GM15510 (cell line): Measurements from ENCODE around the gene ADCYAP1.

Experiments used
- POLR2A ChIP-seq: IDR thresholded peaks from 3 replicates; pipeline ENCODE4 v1.6.1; 2011; ENCODE audit warnings: borderline replicate concordance; ENCODE audit not compliant: insufficient read length; ENCODE audit errors: extremely low read depth

ADCYAP1 gene

DNA sequence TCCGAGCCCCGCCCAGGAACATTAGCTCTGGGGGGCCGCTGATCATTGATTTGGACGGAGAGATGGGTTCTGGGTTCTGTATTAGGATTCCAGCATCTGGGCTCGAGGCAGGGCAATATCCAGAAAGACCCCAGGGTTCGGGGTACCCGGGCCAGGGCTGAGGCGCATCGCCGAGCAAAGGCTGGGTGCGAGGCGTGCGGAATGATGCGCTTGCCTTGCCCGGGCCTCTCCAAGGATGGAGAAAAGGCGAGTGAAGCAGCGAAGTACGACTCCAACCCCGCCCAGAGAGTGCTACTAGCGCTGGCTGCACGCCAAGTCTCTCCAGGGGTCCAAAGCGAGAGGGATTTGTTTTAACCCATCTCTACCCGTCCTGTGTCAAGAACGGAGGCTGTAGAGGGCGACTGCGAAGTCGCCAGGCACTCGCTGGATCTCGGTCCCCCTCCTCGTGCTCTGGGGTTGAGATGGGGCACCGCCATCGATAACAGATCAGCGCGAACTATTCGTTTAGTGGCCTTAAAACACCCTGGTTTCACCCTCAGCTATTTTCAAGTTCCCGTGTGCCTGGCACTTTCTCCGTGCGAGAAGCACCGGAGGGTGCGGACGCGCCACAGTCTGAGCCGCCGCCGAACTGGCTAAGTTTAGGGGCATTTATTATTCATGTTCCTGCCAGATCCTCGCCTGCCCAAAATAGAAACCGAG is 1.9 kb downstream of the ADCYAP1 start:
- TF ChIP-seq POLR2A: no peak

DNA sequence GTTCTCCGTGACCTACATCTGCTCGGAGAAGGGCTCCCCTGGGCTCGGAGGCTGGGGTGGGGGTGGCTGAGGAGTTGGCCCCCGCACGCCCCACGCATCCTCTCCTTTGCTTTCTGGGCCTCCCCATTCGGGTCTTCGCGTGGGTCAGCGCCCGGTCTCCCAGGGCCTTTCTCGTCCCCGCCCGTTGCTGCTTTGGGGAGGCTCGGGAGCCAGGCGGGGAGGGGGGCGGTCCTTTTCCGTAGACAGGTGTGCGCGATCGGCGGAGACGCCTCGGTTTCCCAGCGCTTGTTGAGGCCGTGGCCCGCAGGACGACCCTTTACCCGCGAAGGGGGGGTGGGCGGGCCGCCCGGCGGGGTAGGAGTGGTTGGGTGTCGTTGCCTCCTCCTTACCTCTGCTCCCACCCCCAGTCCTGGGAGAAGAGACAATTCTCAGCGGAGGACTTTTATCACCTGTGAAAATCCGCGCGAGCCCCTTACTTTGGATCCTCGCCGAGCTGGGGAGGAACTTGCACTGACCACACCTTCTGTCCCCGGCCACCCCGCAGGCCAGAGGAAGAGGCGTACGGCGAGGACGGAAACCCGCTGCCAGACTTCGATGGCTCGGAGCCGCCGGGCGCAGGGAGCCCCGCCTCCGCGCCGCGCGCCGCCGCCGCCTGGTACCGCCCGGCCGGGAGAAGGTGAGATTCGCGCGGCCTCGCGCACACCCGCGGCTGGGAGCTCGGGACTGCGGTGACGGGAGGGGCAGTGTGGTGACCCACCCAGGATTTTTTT is 2.6 kb downstream of the ADCYAP1 start:
- TF ChIP-seq POLR2A: no peak

DNA sequence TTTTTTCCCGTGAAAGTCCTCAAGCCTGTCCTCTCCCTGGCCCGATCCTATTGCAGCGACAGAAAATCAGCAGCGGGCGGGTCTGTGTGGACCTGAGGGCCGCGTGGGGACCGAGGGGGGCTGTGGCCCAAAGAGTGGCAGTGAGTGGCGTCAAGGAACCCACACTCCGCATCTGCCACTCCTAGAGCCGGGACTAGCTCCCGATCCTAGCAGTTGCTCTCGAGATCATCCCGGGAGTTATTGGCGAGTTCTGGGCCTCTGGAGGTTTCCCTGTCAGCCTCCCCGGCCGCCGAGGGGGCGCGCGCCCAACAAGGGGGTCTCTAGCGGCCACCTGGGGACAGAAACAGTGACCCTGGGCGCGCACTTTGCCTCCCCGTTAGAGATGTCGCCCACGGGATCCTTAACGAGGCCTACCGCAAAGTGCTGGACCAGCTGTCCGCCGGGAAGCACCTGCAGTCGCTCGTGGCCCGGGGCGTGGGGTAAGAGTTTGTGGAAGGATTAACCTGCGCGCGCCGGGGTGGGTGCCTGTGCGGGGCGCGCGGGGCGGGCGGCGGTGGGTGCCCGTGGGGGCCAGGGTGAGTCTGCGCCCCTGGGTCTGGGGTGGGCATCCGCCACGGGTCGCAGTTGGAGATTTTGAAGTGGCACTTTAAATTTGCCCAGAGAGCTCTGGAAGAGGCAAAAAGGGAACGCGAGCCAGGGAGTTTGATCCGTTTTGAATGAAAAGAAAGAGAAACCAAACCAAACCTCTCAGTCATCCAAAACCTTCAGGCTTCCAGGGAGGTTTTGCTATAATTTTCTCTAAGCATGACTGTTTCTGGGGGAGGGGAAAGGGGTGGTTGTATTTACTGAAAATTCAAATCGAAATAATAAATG is 3.5 kb downstream of the ADCYAP1 start:
- TF ChIP-seq POLR2A: no peak

DNA sequence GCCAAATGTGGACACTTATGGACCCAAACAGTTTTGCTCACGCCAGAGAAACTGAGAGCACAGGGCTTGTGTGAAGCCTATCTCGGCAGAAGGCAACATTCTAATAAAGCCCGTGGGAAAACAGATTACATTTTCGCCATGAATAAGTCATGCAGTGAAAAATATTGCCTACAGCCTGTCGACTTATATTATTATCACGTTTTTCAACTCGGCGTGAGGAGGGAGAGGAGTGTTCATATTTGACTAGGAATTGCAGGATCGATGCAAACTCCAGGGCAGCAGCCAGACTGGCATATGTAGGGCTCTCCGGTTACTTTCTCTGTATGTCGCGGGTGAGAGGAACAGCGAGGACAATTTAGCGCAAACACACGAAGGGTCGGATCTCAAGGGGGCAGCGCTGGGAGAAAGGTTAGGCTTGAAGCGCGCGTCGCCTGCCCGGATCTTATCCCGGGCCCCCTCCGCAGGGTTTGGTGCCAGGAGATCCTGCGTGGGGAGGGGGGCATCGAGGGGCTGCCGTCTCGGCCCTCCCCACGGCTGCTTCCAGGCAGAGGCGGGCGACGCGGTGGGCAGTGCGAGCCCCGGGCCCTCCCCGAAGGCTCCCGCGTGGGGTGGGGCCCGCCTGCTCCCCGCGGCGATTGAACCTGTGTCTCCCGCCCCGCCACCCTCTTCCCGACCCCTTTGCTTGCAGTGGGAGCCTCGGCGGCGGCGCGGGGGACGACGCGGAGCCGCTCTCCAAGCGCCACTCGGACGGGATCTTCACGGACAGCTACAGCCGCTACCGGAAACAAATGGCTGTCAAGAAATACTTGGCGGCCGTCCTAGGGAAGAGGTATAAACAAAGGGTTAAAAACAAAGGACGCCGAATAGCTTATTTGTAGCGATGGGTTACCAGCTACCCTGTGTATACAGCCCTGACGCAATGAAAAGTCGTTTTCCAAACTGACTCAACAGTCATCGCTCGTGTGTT is 4.4 kb downstream of the ADCYAP1 start:
- TF ChIP-seq POLR2A: no peak

DNA sequence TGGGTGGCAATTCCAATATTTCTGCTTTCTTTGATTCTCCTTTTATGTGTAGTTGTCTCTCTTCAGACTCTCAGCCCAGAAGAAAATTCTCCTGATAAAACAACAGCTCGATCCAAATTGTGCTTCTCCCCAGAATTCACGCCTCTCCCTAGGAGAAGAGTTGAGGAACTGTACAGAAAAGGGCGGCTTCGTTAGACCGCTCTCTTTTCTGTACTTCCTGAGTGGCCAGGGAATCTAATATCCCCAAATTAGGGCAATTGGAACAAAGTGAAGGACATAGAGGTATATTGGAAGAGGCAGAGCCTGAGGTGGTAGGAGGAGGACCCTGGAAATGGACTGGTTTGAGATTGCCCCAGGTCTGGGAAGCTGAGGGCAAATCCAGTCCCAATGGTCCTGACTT is 5.6 kb downstream of the ADCYAP1 start:
- no peak for TF ChIP-seq POLR2A

DNA sequence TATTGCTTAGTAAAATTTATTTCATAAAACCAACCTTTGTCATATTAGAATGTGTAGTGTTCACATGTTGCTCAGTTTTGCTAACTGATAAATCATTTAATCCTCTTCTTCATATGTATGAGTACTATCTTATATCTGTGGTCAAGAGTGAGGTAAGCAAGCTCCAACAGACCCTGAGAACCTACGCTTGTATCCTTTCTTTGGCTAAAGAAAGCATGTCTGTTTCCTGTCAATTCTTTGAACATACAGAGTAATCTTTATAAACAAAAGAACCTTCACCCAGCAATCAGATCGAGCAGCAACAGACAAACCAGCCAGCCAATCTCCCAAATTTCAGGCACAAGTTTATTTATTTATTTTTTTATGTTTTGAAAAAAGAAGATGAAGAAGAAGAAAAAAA is 6.4 kb downstream of the ADCYAP1 start:
- no peak for TF ChIP-seq POLR2A

DNA sequence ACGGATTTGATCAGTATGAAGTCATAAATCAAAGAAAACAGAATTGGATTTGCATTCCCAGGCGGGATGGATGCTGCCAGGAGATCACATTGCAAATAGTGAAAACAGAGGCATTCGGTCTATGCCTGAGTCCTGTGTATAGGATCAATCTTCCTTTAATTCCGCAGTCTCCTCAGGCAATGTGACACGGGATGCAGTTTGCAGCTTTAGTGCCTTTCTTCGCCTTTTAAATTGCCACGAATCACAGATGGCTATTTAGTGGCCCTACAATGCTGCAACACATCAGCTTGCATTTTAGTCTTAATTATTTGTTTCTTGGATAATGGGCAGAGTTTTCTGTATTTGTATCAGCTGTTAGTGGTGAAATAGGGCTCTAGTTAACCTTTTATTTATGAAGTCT is 6.8 kb downstream of the ADCYAP1 start:
- no peak for TF ChIP-seq POLR2A

DNA sequence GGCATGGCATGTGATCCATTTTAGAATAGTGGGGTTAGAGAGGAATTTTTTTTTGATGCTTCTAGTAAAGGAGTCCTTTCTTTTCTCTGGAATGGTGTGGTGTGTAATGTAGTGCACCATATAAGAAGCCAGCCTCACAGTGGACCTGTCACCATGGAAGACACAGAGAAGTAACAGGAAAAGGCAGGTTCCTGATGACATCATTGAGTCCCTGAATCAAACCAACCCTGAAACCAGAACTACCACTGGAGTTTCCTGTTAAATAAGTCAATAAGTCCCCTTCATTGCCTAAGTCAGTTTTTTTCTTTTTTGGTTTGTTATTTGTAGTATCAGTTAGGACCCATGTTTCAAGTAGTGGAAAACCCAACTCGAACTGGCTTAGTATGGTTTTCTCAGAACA is 11.9 kb downstream of the ADCYAP1 start:
- no peak for TF ChIP-seq POLR2A

DNA sequence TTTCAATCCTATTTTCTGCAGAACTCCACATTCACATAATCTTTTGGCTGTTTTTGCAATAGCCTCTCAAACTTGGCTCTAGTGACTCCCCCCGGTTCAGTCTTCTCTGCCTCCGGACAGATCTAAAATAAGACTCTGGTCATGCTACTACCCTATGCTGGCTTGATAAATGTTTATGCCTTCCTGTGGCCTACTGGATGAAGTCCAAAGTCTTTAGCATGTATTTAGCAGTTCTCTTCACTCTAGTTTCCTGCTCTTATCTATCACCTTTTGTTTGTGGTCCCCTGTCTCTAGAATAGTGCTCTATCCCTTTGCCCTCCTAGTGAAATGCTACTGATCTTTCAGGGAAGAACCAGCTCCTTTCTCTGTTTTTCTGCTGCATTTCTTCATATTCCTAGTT is 14.4 kb downstream of the ADCYAP1 start:
- no peak for TF ChIP-seq POLR2A

DNA sequence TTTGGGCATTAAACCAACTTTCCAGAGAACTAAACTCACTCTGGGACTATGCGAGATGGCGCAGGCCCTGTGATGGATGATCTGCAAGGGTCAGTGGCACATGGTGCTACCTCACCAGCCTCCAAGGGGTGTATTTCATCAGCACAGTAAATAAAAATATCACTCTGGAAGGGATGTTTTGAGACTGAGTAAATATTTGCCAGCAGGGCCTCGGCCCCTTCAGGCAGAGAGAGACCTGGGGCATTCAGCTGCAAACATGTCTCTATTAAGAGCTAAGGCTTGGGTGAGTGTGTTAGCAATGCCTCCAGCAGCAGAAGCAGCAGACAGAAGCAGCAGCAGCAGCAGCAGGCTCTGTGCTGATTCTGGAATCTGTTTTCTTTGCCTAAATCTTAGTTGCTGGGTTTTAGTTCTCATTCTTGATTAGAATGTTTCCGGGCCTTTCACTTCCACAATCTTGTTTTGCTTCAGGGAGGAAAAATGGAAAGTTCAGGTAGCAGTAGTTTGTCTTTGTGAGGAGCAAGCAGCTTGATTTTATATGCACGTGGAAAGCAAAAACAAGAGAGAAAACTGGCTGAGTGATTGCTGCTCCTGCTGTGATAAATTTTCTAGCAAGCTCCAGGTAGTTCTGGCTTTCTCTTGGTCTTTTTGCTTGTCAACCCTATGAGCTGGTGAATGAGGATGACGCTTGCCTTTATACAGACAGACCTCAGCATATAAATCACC is 18.6 kb downstream of the ADCYAP1 start:
- no peak for TF ChIP-seq POLR2A

DNA sequence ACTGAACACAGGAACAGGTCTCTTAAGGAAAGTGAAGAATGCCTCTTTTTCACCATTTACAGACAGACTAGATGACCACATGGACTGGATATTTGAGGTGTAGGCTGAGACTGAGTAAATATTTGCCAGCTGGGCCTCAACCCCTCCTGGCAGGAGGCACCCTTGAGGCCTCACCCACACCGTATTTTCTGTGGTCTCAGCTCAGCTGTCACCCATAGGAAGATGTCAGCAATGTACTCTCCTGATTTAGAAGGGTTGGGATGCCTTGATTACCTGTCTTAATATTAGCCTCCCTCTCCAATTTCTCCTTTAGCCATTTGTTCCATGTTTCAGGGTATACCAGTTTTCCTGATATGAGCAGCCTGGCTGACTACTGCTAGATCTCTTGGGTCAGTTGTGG is 20.3 kb downstream of the ADCYAP1 start:
- no peak for TF ChIP-seq POLR2A

DNA sequence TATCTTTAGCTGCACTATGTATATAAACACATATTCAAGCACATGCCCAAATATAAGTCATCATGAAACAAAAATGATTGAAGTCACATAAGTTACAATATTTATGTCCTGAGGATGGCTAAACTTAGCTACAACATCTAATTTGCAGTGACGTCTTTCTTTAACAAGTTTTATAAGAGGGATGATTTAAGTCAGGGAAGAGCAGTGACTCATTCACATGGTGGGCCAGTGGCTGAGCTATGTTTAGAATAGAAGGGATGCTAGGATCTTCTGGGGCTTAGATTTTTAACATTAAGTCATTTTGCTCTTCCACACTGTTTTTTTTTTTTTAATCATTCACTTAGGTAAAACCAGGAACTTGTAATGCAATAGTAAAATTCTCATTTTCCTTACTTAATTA is 22.3 kb downstream of the ADCYAP1 start:
- TF ChIP-seq POLR2A: no peak

DNA sequence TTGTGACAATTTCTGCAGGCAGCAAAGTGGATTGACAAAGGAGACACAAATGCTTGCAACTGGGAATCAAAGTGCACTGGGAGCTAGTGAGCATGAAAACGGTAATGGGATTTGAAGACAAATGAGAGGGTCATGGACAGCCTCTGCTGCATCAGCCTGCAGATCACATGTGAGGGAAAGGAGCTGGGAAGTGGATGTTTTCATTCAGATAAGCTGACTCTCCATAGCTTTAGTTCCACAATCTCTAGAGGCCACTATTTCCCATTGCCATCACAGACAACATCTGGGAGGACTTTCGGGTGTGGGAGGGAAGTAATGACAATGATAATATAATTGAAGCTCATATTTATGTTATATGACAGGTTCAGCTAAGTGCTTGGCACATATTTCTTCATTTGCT is 28.4 kb downstream of the ADCYAP1 start:
- TF ChIP-seq POLR2A: no peak
